Colonic mucosa (tissue), 4 donors: ENCODE measurements around the gene HID1. TPM values are rescaled to one million over a fixed set of nuclear protein-coding genes. Genes with fewer than 3 reads are reported as not detected.
A peak's percentile ranks its signal among the peaks of the same experiment; 100 is the strongest.

ENCODE experiments used
- DNase-seq: peaks from one replicate; pipeline ENCODE4 v3.0.0-alpha.2; 2020
- H3K27ac ChIP-seq: fragments of 200-600 bp; one replicate; pipeline ENCODE4 v1.8.0; 2021
- H3K27me3 ChIP-seq: fragments of 200-600 bp; one replicate; pipeline ENCODE4 v1.8.0; 2021
- H3K36me3 ChIP-seq: fragments of 200-600 bp; one replicate; pipeline ENCODE4 v1.8.0; 2021
- H3K4me1 ChIP-seq: fragments of 200-600 bp; one replicate; pipeline ENCODE4 v1.8.0; 2021; ENCODE audit warnings: mild to moderate bottlenecking
- H3K4me3 ChIP-seq: fragments of 200-600 bp; one replicate; pipeline ENCODE4 v1.8.0; 2021
- H3K9ac ChIP-seq, 2 donors: one replicate each; pipeline ENCODE4 v1.7.0; 2013; ENCODE audit warnings: control low read depth in 2 of 2, low read depth in 2 of 2, low read length in 2 of 2
- H3K9me3 ChIP-seq: fragments of 200-600 bp; one replicate; pipeline ENCODE4 v1.8.0; 2021
- intact Hi-C: fragments of 100-400 bp; cut with DNase I; formaldehyde crosslinking; loops from one replicate; pipeline ENCODE4 v1.14.1; 2022
- total RNA-seq, 2 donors: library from RNA; stranded (reverse); fragmentation: NEBNext Ultra II Directional in 1 of 2; extraction: Animal tissue kit (Norgen Biotek cat#: 25700) in 1 of 2; gene quantifications; one replicate each; pipeline ENCODE4 v1.2.1, GENCODE V29; 2021
- TF ChIP-seq, protein P1 (sequence below): fragments of 200-600 bp; IDR thresholded peaks from one replicate; pipeline ENCODE4 v1.8.0; 2022; ENCODE audit warnings: antibody characterized with exemption, mild to moderate bottlenecking
- donor health status: healthy.
- donor health status: DM: no; HTN: no; CAD: no.
- donor health status: DM: no; HTN: no; CAD: no.

Gene HID1
- total RNA-seq, 2 donors from 2014 or later: 47.8 to 54.8 TPM

- H3K9ac ChIP-seq: no peak overlapping the region
- no peaks in the 10 kb centered on the region for H3K27me3 ChIP-seq
- H3K36me3 ChIP-seq: no peaks in the 10 kb centered on the region
- H3K4me3 ChIP-seq: no peak overlapping the region
- no peak overlapping the region for H3K27ac ChIP-seq
- no peaks in the 10 kb centered on the region for H3K4me1 ChIP-seq
- DNase-seq: no peak
- intact Hi-C loops: no loop called here
- H3K9me3 ChIP-seq: no peaks in the 10 kb centered on the region
- TF ChIP-seq, protein P1, sequence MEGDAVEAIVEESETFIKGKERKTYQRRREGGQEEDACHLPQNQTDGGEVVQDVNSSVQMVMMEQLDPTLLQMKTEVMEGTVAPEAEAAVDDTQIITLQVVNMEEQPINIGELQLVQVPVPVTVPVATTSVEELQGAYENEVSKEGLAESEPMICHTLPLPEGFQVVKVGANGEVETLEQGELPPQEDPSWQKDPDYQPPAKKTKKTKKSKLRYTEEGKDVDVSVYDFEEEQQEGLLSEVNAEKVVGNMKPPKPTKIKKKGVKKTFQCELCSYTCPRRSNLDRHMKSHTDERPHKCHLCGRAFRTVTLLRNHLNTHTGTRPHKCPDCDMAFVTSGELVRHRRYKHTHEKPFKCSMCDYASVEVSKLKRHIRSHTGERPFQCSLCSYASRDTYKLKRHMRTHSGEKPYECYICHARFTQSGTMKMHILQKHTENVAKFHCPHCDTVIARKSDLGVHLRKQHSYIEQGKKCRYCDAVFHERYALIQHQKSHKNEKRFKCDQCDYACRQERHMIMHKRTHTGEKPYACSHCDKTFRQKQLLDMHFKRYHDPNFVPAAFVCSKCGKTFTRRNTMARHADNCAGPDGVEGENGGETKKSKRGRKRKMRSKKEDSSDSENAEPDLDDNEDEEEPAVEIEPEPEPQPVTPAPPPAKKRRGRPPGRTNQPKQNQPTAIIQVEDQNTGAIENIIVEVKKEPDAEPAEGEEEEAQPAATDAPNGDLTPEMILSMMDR: no peak
These were observed 31.4 kb upstream of the HID1 start for GRCh38 chr17:75003957-75004355.

DNA sequence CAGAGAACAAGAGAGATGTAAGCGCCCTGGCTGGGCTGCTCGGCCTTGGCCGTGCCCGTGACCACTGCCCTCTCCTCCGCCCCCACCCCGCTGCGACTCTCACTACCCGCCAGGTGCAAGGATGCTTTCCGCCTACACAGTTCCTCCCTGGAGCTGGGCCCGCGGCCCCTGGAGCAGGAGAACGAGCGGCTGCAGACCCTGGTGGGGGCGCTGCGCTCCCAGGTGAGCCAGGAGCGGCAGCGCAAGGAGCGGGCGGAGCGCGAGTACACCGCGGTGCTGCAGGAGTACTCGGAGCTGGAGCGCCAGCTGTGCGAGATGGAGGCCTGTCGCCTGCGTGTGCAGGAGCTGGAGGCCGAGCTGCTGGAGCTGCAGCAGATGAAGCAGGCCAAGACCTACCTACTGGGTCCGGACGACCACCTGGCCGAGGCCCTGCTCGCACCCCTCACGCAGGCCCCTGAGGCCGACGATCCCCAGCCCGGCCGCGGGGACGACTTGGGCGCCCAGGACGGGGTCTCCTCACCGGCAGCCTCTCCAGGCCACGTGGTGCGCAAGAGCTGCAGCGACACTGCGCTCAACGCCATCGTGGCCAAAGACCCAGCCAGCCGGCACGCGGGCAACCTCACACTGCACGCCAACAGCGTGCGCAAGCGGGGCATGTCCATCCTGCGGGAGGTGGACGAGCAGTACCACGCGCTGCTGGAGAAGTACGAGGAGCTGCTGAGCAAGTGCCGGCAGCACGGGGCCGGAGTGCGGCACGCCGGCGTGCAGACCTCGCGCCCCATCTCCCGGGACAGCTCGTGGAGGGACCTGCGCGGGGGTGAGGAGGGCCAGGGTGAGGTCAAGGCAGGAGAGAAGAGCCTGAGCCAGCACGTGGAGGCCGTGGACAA, 30.8 kb upstream of the HID1 start:
- intact Hi-C loops: no loop called here
- no peaks in the 10 kb centered on the region for H3K36me3 ChIP-seq

DNA sequence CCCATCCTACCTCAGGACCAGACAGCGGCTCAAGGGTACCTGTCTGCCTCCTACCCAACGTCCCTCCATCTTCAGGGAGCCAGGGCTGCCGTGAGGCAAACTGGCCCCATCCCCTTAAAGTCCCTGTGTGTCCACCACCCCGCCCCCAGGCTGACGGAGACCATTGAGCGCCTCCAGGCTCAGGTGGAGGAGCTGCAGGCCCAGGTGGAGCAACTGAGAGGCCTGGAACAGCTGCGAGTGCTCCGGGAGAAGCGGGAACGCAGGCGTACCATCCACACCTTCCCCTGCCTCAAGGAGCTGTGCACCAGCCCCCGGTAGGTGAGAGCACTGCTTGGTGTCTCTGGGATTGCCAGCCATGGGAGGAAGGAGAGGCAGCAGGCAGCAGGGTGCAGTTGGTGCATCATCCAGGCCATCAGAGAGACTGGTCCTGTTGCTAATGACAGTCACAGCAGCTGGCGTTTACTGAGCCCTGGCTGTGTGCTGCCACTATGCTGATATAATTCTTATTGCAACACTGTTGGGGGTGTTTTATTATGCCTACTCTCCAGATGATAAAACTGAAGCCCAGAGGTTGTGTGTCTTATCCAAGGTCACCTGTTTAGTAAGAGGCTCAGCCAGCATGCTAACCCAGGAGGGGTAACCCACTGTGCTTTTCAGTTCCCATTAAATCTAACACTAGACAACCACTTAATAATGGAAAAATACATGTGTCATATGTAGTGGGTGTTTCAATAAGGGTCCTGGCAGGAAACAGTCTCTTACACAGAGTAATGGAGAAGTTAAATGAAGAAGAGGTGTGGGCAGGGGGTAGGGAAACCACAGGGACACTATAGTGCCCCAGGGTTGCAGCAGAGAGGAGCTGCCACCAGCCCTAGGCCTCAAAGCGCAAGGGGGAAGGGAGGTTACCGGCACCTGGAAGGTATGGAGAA, 29.6 kb upstream of the HID1 start:
- TF ChIP-seq, protein P1: no peak
- Histone ChIP-seq H3K9ac (no peak overlapping the region), H3K4me3 (no peak overlapping the region), H3K27me3 (no peaks in the 10 kb centered on the region), H3K9me3 (no peaks in the 10 kb centered on the region), H3K4me1 (no peaks in the 10 kb centered on the region), H3K27ac (no peak overlapping the region), H3K36me3 (no peaks in the 10 kb centered on the region)
- intact Hi-C loops: no loop called here
- no peak for DNase-seq

More for the DNA sequence above, 30.8 kb upstream of the HID1 start:
- H3K4me1 ChIP-seq: no peaks in the 10 kb centered on the region
- peak overlapping the region in 1 of 2 donors; percentile 24 for H3K9ac ChIP-seq
- no peaks in the 10 kb centered on the region for H3K9me3 ChIP-seq
- DNase-seq: no peak
- TF ChIP-seq, protein P1: no peak
- no peak overlapping the region for H3K4me3 ChIP-seq
- no peaks in the 10 kb centered on the region for H3K27me3 ChIP-seq
- no peak overlapping the region for H3K27ac ChIP-seq

DNA sequence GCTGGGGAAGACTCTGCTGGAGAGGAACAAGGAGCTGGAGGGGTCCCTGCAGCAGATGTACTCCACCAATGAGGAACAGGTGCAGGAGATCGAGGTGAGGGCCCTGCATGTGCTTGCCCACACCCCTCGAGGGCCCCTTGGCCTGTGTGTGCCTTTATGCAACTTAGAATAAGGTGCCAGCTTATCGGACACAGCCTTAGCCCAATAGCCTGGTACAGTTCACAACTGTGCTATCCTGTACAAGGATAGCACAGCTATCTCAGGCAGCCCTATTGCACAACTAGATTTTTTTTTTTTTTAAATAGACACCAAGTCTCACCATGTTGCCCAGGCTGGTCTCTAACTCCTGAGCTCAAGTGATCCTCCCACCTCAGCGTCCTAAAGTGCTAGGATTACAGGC, 27.0 kb upstream of the HID1 start:
- TF ChIP-seq, protein P1: no peak
- Histone ChIP-seq H3K4me3 (no peak overlapping the region), H3K9me3 (no peaks in the 10 kb centered on the region), H3K4me1 (no peaks in the 10 kb centered on the region), H3K36me3 (no peaks in the 10 kb centered on the region), H3K27ac (no peak overlapping the region), H3K9ac (no peak overlapping the region), H3K27me3 (no peaks in the 10 kb centered on the region)
- intact Hi-C loops: no loop called here
- DNase-seq: no peak

- Histone ChIP-seq H3K9me3 (no peaks in the 10 kb centered on the region), H3K4me1 (no peaks in the 10 kb centered on the region), H3K27me3 (no peaks in the 10 kb centered on the region), H3K27ac (no peak overlapping the region), H3K9ac (no peak overlapping the region), H3K4me3 (no peak overlapping the region), H3K36me3 (no peaks in the 10 kb centered on the region)
- intact Hi-C loops: no loop called here
- no peak for DNase-seq
- TF ChIP-seq, protein P1: no peak
These were observed 26.2 kb upstream of the HID1 start for GRCh38 chr17:74998783-74999182.
